HEK293T (cell line): ENCODE measurements around the gene PIGO.

ENCODE experiments used
- ELF4 ChIP-seq: fragments of 450-650 bp; IDR thresholded peaks from 2 replicates; pipeline ENCODE4 v1.6.1; 2017; ENCODE audit warnings: antibody characterized with exemption
- HDGF ChIP-seq: fragments of 450-650 bp; IDR thresholded peaks from 2 replicates; pipeline ENCODE4 v1.6.1; 2017; ENCODE audit warnings: antibody characterized with exemption, borderline replicate concordance
- LEF1 ChIP-seq: fragments of 450-650 bp; IDR thresholded peaks from 2 replicates; pipeline ENCODE4 v1.6.1; 2017; ENCODE audit warnings: mild to moderate bottlenecking, borderline replicate concordance
- NFRKB ChIP-seq: fragments of 450-650 bp; IDR thresholded peaks from 2 replicates; pipeline ENCODE4 v1.6.1; 2016; ENCODE audit warnings: mild to moderate bottlenecking, moderate library complexity
- SP1 ChIP-seq: fragments of 450-650 bp; IDR thresholded peaks from 2 replicates; pipeline ENCODE4 v1.6.1; 2017
- SUZ12 ChIP-seq: fragments of 450-650 bp; IDR thresholded peaks from 2 replicates; pipeline ENCODE4 v1.6.1; 2016; ENCODE audit warnings: mild to moderate bottlenecking

DNA sequence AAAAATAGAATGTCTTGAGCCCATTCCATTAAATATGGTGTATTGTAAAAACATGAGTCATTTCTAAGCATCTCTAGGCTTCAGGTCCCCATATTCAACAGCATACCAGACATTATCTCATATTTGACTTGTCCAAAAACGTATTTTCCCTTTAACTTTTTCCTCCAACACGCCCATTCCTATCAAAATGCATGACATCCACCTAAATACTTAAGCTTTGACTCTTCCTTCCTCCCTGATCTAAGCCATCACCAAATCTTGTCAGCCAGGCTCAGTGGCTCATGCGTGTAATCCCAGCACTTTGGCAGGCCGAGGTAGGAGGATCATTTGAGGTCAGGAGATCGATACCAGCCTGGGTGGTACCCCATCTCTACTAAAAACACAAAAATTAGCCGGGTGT, 47.9 kb downstream of the PIGO start:
- TF ChIP-seq LEF1, result no peak
- no peak for TF ChIP-seq HDGF
- no peak for TF ChIP-seq SP1
- no peak for TF ChIP-seq NFRKB
- no peak for TF ChIP-seq ELF4
- no peak for TF ChIP-seq SUZ12
